T-helper 1 cell (primary cell): ENCODE measurements around the gene SPATA31D3.
"Not testable (repeated sequence)": the region's sequence is repeated elsewhere in the genome, so short reads cannot be mapped to it uniquely, and the experiment has no call there.

Experiments
- DNase-seq, 5 donors: peaks; one replicate each; pipeline ENCODE4 v3.0.0-alpha.2; 2012 to 2020
- total RNA-seq, 4 donors: gene quantifications; one replicate each; lab custom pipeline; 2026; lab: John Stamatoyannopoulos, UW

The SPATA31D3 gene
- 0 reads per million in 4 donors for total RNA-seq

- not testable (repeated sequence) for DNase-seq
Measured at GRCh38 chr9:81943393-81943792, at the start of gene SPATA31D3. Gene SPATA31D3, plus strand, starts transcription at chr9:81943500. Its CDS starts 86 bp downstream, at chr9:81943586.

DNA sequence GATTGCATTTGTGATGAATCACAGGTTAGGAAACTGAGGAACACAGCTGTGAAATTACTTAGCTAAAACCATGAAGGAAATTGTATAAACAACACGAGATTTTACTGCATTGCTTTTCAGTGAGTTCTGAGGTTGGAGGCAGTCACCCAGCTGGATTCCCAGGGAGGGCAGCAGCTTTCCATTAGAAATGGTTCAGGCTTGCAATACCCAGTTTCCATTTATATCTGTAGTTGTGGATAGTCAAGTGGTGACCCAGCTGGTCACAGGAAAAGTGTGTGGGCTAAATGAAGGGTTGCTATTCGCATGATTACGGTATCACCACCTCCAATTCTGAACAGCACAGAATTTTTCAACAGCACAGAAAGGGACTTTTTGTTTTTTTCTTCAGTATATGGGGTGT, 49.4 kb upstream of the SPATA31D3 start:
- no peak for DNase-seq

- no peak for DNase-seq
Measured at GRCh38 chr9:81894891-81895290, 48.4 kb upstream of the SPATA31D3 start.

DNA sequence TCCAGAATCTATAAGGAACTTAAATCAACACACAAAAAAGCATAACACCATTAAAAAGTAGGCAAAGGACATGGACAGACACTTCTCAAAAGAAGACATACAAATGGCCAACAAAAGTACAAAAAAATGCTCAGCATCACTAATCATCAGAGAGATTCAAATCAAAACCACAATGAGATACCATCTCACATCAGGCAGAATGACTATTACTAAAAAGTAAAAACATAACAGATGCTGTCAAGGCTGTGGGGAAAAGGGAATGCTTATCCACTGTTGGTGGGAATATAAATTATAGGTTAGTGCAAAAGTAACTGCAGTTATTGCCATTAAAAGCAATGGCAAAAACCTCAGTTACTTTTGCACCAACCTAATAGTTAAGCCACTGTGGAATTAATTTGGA, 47.2 kb upstream of the SPATA31D3 start:
- no peak for DNase-seq

GRCh38 chr9:81898851-81899250, 44.4 kb upstream of the SPATA31D3 start:
- DNase-seq, result no peak

- no peak for DNase-seq
Measured at GRCh38 chr9:81902196-81902595, 41.1 kb upstream of the SPATA31D3 start.

- no peak for DNase-seq
Measured at GRCh38 chr9:81902626-81903025, 40.7 kb upstream of the SPATA31D3 start.

DNA sequence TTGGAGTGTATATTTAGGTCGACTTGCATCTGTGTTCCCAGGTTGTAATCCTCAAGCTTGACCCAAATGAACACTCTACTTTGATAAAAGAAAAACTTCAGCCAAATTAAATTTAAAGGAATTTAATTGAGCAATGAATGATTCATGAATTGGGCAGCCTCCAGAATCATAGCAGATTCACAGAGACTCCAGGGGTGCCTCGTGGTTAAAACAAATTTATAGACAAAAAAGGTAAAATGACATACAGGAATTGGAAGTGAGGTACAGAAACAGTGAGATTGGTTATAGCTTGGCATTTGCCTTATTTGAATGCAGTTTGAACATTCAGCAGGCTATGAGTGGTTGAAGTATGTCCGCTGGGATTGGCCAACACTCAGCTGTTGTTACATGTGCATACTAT, 36.6 kb upstream of the SPATA31D3 start:
- no peak for DNase-seq

GRCh38 chr9:81912135-81912534, 31.2 kb upstream of the SPATA31D3 start:
- no peak for DNase-seq

DNA sequence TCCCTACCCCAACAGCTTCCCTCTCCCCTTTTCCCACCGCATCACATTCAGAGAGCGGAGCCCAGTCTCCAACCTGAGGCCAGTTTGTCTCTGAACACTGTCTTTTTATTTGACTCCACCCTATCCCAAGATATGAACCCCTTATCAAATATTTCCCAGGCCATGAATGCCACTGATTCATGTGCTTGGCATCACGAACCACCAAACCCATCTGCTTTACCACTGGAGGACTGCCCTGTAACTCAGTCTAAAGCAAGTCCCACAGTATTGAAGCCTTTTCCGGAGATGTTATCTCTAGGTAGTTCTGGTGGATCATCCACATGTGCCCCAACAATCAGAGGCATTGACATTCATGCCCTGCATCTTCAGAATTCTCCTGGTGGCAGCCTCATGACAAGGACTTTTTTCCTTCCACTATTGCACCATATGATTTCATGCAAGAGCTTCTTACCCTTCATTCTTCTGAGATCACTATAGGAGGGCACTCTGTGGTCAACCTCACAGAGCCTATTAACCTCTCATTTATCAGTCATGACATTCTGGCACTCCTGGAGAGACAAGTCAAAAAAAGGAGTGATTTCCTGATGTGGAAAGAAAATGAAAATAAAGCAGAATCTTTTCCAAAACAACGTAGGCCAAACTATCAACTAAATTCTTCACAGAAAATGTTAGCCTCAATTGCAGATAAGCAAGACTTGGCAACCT, 27.3 kb upstream of the SPATA31D3 start:
- no peak for DNase-seq

- DNase-seq, result not testable (repeated sequence)
Measured at GRCh38 chr9:81918507-81918906, 24.8 kb upstream of the SPATA31D3 start.

GRCh38 chr9:81928305-81928704, 15.0 kb upstream of the SPATA31D3 start, which contains the start of gene SPATA31D4:
Gene SPATA31D4, plus strand, starts transcription at chr9:81928428. Its CDS starts 86 bp downstream, at chr9:81928514.
- not testable (repeated sequence) for DNase-seq

DNA sequence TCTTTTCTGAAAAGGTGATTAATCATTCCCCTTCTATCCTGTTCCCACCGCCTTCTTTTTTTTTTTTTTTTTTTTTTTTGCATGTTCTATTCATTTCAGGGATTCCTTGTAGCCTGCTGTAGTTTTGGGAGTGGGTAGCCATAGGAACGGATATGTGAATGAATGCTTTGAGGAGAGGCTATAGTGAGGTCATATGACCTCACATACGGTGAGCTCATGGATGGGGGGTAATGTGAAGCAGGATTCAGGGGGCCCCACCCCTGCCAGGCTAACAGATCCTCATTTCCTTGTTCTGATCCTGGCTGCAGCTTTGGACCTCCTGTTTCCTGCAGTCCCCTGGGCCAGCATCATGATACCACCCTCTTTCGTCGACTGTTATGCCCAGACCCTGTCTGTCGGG, 13.2 kb upstream of the SPATA31D3 start:
- not testable (repeated sequence) for DNase-seq

- not testable (repeated sequence) for DNase-seq
Measured at GRCh38 chr9:81933547-81933946, 9.8 kb upstream of the SPATA31D3 start.

DNA sequence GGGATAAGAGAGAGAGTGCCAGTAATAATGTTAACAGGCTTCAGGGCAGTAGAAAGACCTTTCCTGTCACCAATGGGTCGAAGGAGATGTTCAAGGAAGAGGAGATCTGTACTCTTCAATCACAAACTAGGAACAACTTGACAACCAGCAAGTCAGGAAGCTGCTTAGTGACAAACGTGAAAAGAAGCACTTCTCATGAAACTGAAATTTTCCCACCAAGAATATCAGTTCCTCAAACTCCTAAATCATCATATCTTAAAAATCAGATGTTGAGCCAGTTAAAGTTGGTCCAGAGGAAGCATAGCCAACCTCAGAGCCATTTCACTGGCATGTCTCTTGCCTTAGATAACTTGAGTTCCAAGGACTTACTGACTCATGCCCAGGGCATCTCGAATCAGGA, 5.3 kb downstream of the SPATA31D3 start:
- DNase-seq, result not testable (repeated sequence)

DNA sequence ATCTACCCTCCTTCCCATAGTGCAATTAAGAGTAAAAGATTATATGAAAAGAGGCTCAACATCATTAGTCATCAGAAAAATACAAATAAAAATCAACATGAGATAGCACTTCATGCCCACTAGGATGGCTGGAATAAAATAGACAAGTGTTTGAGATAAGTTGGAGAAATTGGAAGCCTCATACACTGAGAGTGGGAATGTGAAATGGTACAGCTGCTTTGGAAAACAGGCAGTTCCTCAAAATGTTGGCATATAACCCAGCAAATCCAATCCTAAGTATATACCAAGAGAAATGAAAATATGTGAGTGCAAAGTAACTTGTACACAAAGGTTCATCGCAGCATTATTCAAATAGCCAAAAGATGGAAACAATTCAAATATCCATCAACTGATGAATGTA, 9.8 kb downstream of the SPATA31D3 start:
- no peak for DNase-seq

GRCh38 chr9:81955625-81956024, 12.3 kb downstream of the SPATA31D3 start:
- no peak for DNase-seq

GRCh38 chr9:81964218-81965171, 21.2 kb downstream of the SPATA31D3 start:
- DNase-seq, result no peak

DNA sequence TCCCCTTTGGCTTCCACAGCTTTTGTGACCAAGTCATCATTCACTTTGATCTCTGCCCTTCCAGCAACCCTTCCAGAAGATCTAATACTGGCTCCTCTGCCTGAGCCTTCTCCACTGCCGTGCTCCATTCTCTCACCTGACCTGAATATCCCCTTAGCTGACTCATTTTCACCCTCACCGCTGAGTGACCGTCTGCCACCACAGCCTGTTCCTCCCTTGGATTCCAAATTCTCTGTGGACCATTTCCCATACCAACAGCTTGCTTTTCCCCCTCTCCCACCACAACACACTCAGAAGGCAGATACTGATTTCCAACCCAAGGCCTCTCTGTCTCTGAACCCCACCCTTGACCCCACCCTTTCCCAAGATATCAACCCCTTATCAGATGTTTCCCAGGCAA, 24.7 kb downstream of the SPATA31D3 start:
- DNase-seq, result no peak

GRCh38 chr9:81969971-81970370, 26.7 kb downstream of the SPATA31D3 start:
- no peak for DNase-seq

DNA sequence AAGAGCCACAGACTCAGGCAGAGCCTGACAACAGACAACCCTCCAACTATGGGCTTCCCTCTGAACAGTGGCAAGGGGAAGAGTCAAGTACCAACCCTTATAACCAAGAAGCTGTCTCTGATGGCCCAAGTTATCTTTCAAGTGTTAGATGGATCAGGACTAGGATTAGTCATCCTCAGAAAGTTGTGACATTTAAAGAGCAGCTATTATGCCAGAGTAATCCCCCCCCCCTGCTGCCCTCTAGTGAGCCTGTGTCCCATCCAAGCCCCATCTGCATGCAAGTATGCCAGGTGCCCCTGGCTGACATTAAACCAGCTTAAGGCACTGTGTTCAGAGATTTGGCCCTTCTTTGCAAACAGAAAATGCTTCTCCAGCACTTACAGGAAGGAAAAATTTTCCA, 28.4 kb downstream of the SPATA31D3 start:
- DNase-seq, result no peak

DNA sequence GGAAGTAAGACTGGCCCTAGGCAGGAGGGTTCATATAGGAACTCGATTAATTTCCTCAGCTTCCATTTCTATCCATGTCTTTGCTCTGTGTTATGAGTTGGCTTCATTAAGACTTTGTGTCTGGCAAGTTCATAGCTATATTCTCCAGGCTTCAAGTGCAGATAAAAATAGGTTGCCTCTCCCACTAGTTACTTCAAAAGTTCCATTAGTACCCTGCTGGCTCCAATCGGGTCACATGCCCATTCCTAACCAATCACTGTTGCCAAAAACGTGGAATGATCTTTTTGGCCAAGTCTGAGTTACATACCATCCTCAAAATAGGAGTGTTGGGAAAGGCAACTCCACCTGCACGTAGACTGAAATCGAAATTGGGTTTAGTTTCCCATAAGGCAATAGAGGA, 31.5 kb downstream of the SPATA31D3 start:
- DNase-seq, result no peak

- DNase-seq, result no peak
Measured at GRCh38 chr9:81976351-81976750, 33.1 kb downstream of the SPATA31D3 start.

DNA sequence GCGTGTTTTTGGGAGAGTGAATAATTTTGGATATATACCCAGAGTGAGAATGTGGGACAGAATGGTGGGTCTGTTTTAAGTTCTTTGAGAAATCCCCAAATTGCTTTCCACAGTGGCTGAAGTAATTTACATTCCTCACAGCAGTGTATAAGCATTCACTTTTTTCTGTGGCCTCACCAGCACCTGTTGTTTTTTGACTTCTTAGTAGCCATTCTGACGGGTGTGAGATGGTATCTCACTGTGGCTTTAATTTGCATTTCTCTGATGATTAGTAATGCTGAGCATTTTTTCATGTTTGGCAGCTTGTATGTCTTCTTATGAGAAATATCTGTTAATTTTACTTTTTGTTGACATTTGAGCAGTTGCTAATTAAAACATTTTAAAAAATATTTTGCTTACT, 35.9 kb downstream of the SPATA31D3 start:
- no peak for DNase-seq
